Measurements from ENCODE around the gene MBD4. TPM values are rescaled to one million over a fixed set of nuclear protein-coding genes. Genes with fewer than 3 reads are reported as not detected.

MBD4 gene
- total RNA-seq, 1 experiment from 2014 or later: 36.9 TPM

DNA sequence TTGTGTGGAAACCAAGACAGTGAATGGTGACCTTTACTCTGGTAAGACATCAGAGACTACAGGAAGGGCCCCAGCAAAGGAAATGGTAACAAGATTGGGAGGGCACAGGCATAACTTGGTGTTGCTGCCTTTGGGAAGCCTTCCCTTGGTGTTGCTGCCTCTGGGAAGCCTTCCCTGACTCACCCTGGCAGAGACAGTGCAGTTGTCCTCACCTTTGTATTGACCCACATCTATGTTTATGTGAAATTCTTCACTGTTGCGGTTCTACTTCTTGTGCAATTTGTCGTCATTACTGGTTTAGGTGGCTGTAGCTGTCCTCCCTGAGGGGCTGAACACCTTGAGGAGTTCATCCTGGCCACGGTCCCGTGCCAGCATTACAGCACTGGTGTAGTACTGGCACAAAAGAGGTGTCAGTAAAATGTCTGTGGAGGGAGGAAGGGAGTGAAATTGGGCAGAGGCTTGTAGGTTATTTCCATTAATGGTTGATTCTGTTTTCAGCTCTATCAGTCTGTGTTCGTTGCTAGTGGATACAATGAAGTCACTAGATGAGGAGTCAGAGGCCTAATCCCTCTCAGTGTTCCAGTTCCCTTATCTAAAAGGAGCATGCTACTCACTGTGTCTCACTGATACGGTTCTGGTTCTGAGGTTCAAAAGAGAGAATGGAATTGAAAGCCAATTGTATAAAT lies 21.9 kb upstream of the MBD4 start:
- no peaks in the 10 kb centered on the region for H3K4me1 Mint-ChIP-seq
- H3K4me3 Mint-ChIP-seq: no peak overlapping the region
- no peak for TF ChIP-seq ZNF121 (CRISPR knock-in tag; IDR thresholded peaks at IDR 0.05)
- no peak for TF ChIP-seq PRRX2 (CRISPR knock-in tag; IDR thresholded peaks at IDR 0.05)
- TF ChIP-seq SP1 (CRISPR knock-in tag; conservative IDR thresholded peaks at IDR 0.05): no peak
- H3K27me3 Mint-ChIP-seq (ENCODE audit: low read depth): no peaks in the 10 kb centered on the region
- H3K9me3 Mint-ChIP-seq: no peaks in the 10 kb centered on the region
- DNase-seq (ENCODE audit: low spot score) (no peak), ATAC-seq (no peak)
- ChIA-PET CTCF (no interaction called here), POLR2A (no interaction called here)
- H3K27ac Mint-ChIP-seq: no peak overlapping the region
- no peaks in the 10 kb centered on the region; the same call in 1 of the 2 replicates for H3K36me3 Mint-ChIP-seq

DNA sequence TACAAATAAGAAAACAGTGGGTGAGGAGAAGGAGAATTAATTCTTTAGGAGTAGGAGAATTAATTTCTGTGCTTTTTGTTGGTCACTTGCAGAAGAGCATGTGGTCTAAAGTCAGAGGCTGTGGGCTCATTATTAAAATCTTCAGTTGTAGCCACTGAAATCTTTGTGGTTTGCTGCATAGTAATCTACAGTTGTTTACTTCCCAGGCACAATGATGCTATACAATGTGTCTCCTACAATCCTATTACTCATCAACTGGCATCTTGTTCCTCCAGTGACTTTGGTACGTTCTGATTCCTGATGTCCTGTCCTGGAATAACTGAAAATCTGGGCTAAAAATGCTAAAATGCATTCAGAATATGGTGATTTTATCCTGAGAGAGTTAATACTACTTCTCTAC lies 21.3 kb upstream of the MBD4 start:
- ATAC-seq: no peak

More for the DNA sequence above, 21.3 kb upstream of the MBD4 start:
- DNase-seq (ENCODE audit: low spot score): no peak
- Mint-ChIP-seq H3K36me3 (no peaks in the 10 kb centered on the region; the same call in 1 of the 2 replicates), H3K4me1 (no peaks in the 10 kb centered on the region), H3K27ac (no peak overlapping the region), H3K9me3 (no peaks in the 10 kb centered on the region), H3K4me3 (no peak overlapping the region), H3K27me3 (ENCODE audit: low read depth) (no peaks in the 10 kb centered on the region)
- TF ChIP-seq CREM (CRISPR knock-in tag; IDR thresholded peaks at IDR 0.05) (no peak), SMAD3 (CRISPR knock-in tag; IDR thresholded peaks at IDR 0.05; ENCODE audit: borderline replicate concordance) (no peak), ZNF263 (CRISPR knock-in tag; IDR thresholded peaks at IDR 0.05; ENCODE audit: low read depth) (no peak), RELA (CRISPR knock-in tag; IDR thresholded peaks at IDR 0.05; ENCODE audit: borderline replicate concordance) (no peak), ZNF396 (CRISPR knock-in tag; IDR thresholded peaks at IDR 0.05; ENCODE audit: borderline replicate concordance) (no peak), TP53 (CRISPR knock-in tag; IDR thresholded peaks at IDR 0.05) (no peak), NFYB (CRISPR knock-in tag; conservative IDR thresholded peaks at IDR 0.05; ENCODE audit: low read depth) (no peak), HMGA2 (CRISPR knock-in tag; IDR thresholded peaks at IDR 0.05) (no peak)
- TF ChIP-seq, protein P1, sequence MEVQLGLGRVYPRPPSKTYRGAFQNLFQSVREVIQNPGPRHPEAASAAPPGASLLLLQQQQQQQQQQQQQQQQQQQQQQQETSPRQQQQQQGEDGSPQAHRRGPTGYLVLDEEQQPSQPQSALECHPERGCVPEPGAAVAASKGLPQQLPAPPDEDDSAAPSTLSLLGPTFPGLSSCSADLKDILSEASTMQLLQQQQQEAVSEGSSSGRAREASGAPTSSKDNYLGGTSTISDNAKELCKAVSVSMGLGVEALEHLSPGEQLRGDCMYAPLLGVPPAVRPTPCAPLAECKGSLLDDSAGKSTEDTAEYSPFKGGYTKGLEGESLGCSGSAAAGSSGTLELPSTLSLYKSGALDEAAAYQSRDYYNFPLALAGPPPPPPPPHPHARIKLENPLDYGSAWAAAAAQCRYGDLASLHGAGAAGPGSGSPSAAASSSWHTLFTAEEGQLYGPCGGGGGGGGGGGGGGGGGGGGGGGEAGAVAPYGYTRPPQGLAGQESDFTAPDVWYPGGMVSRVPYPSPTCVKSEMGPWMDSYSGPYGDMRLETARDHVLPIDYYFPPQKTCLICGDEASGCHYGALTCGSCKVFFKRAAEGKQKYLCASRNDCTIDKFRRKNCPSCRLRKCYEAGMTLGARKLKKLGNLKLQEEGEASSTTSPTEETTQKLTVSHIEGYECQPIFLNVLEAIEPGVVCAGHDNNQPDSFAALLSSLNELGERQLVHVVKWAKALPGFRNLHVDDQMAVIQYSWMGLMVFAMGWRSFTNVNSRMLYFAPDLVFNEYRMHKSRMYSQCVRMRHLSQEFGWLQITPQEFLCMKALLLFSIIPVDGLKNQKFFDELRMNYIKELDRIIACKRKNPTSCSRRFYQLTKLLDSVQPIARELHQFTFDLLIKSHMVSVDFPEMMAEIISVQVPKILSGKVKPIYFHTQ (CRISPR knock-in tag; IDR thresholded peaks at IDR 0.05): no peak
- TF ChIP-seq, protein P2, sequence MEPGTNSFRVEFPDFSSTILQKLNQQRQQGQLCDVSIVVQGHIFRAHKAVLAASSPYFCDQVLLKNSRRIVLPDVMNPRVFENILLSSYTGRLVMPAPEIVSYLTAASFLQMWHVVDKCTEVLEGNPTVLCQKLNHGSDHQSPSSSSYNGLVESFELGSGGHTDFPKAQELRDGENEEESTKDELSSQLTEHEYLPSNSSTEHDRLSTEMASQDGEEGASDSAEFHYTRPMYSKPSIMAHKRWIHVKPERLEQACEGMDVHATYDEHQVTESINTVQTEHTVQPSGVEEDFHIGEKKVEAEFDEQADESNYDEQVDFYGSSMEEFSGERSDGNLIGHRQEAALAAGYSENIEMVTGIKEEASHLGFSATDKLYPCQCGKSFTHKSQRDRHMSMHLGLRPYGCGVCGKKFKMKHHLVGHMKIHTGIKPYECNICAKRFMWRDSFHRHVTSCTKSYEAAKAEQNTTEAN (CRISPR knock-in tag; IDR thresholded peaks at IDR 0.05): no peak
- TF ChIP-seq, protein P3, sequence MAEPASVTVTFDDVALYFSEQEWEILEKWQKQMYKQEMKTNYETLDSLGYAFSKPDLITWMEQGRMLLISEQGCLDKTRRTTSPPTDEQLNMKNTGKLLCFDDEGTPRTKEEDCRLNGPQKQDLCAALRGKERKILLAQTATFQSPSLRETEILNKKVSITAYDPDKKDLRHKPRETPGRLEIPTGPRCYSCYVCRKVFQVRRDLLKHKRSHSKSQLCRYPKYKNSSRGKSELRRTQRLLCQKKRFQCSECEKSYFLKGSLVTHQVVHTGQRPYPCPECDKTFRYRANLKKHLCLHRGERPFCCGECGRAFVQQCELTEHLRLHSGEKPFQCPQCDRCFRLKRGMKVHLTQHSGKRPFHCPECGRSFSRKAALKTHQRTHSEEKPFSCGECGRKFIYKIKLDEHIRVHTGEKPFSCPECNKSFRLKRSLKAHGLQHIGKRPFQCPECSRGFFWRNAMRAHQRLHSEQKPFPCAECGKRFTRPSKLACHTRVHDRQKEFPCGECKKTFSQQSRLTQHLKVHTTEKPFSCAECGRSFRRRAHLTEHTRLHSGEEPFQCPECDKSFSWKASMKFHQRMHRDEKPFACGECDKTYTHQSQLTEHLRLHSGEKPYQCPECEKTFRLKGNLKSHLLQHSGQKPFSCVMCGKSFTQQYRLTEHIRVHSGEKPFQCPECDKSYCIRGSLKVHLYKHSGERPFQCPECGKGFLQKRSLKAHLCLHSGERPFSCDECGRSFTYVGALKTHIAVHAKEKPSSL (CRISPR knock-in tag; conservative IDR thresholded peaks at IDR 0.05): no peak
- TF ChIP-seq, protein P4, sequence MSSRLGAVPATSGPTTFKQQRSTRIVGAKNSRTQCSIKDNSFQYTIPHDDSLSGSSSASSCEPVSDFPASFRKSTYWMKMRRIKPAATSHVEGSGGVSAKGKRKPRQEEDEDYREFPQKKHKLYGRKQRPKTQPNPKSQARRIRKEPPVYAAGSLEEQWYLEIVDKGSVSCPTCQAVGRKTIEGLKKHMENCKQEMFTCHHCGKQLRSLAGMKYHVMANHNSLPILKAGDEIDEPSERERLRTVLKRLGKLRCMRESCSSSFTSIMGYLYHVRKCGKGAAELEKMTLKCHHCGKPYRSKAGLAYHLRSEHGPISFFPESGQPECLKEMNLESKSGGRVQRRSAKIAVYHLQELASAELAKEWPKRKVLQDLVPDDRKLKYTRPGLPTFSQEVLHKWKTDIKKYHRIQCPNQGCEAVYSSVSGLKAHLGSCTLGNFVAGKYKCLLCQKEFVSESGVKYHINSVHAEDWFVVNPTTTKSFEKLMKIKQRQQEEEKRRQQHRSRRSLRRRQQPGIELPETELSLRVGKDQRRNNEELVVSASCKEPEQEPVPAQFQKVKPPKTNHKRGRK (CRISPR knock-in tag; IDR thresholded peaks at IDR 0.05; ENCODE audit: borderline replicate concordance): no peak
- TF ChIP-seq, protein P5, sequence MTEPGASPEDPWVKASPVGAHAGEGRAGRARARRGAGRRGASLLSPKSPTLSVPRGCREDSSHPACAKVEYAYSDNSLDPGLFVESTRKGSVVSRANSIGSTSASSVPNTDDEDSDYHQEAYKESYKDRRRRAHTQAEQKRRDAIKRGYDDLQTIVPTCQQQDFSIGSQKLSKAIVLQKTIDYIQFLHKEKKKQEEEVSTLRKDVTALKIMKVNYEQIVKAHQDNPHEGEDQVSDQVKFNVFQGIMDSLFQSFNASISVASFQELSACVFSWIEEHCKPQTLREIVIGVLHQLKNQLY (CRISPR knock-in tag; IDR thresholded peaks at IDR 0.05): no peak
- TF ChIP-seq, protein P6, sequence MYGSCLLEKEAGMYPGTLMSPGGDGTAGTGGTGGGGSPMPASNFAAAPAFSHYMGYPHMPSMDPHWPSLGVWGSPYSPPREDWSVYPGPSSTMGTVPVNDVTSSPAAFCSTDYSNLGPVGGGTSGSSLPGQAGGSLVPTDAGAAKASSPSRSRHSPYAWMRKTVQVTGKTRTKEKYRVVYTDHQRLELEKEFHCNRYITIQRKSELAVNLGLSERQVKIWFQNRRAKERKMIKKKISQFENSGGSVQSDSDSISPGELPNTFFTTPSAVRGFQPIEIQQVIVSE (CRISPR knock-in tag; IDR thresholded peaks at IDR 0.05; ENCODE audit: borderline replicate concordance): no peak
- POLR2A ChIA-PET: no interaction called here
- CTCF ChIA-PET: no interaction called here
